HEK293T (cell line): ENCODE data around the gene TNRC18.

Experiments used
- CTCF ChIA-PET: fragments of 350-600 bp; formaldehyde crosslinking; extraction: SDS; loops from one replicate; lab custom pipeline; 2021; ENCODE audit warnings: antibody characterized with exemption, inconsistent platforms; lab: Yijun Ruan, JAX
- POLR2A ChIA-PET: fragments of 350-600 bp; formaldehyde crosslinking; extraction: SDS; loops from one replicate; lab custom pipeline; 2020; ENCODE audit warnings: antibody characterized with exemption, inconsistent platforms; lab: Yijun Ruan, JAX
- DNase-seq: peaks from one replicate; pipeline ENCODE4 v3.0.0; 2012; ENCODE audit warnings: mixed read lengths; ENCODE audit errors: extremely low spot score
- ARNT ChIP-seq: fragments of 450-650 bp; IDR thresholded peaks from 2 replicates; pipeline ENCODE4 v1.6.1; 2017; ENCODE audit warnings: mild to moderate bottlenecking
- BHLHE40 ChIP-seq: fragments of 450-650 bp; IDR thresholded peaks from 2 replicates; pipeline ENCODE4 v1.6.1; 2016; ENCODE audit warnings: mild to moderate bottlenecking, moderate library complexity, borderline replicate concordance
- CTBP1 ChIP-seq: fragments of 450-650 bp; IDR thresholded peaks from 2 replicates; pipeline ENCODE4 v1.6.1; 2016; ENCODE audit warnings: borderline replicate concordance
- ELF4 ChIP-seq: fragments of 450-650 bp; IDR thresholded peaks from 2 replicates; pipeline ENCODE4 v1.6.1; 2017; ENCODE audit warnings: antibody characterized with exemption
- FOXA1 ChIP-seq: fragments of 450-650 bp; IDR thresholded peaks from 2 replicates; pipeline ENCODE4 v1.6.1; 2016; ENCODE audit warnings: mild to moderate bottlenecking
- FOXK2 ChIP-seq: fragments of 450-650 bp; IDR thresholded peaks from 2 replicates; pipeline ENCODE4 v1.6.1; 2016; ENCODE audit warnings: mild to moderate bottlenecking
- FOXM1 ChIP-seq: fragments of 450-650 bp; IDR thresholded peaks from 2 replicates; pipeline ENCODE4 v1.6.1; 2017; ENCODE audit warnings: mild to moderate bottlenecking, borderline replicate concordance
- HDGF ChIP-seq: fragments of 450-650 bp; IDR thresholded peaks from 2 replicates; pipeline ENCODE4 v1.6.1; 2017; ENCODE audit warnings: antibody characterized with exemption, borderline replicate concordance
- L3MBTL2 ChIP-seq: fragments of 450-650 bp; conservative IDR thresholded peaks from 2 replicates; pipeline ENCODE4 v1.6.1; 2016; ENCODE audit warnings: mild to moderate bottlenecking
- LEF1 ChIP-seq: fragments of 450-650 bp; IDR thresholded peaks from 2 replicates; pipeline ENCODE4 v1.6.1; 2017; ENCODE audit warnings: mild to moderate bottlenecking, borderline replicate concordance
- NFRKB ChIP-seq: fragments of 450-650 bp; IDR thresholded peaks from 2 replicates; pipeline ENCODE4 v1.6.1; 2016; ENCODE audit warnings: mild to moderate bottlenecking, moderate library complexity
- SP1 ChIP-seq: fragments of 450-650 bp; IDR thresholded peaks from 2 replicates; pipeline ENCODE4 v1.6.1; 2017
- SUZ12 ChIP-seq: fragments of 450-650 bp; IDR thresholded peaks from 2 replicates; pipeline ENCODE4 v1.6.1; 2016; ENCODE audit warnings: mild to moderate bottlenecking
- TARDBP ChIP-seq: fragments of 450-650 bp; IDR thresholded peaks from 2 replicates; pipeline ENCODE4 v1.6.1; 2016
- ZNF384 ChIP-seq: fragments of 450-650 bp; IDR thresholded peaks from 2 replicates; pipeline ENCODE4 v1.6.1; 2016
- TF ChIP-seq, protein P1 (sequence below): fragments of 450-650 bp; IDR thresholded peaks from 2 replicates; pipeline ENCODE4 v1.6.1; 2016

TNRC18 gene

DNA sequence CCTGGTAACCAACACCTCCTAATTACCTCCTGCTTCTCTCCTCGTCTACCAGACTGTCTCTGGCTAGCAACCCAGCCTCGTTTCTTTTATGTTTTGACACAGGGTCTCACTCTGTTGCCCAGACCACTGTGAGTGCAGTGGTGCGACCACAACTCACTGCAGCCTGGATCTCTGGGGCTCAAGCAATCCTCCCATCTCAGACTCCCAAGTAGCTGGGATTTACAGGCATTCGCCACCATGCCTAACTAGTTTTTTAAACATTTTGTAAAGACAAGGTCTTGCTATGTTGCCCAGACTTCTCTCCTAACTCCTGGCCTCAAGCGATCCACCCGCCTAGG is 10.2 kb downstream of the TNRC18 start:
- ChIA-PET POLR2A (no interaction called here), CTCF (no interaction called here)
- TF ChIP-seq L3MBTL2 (no peak), ZNF384 (no peak), FOXA1 (no peak), BHLHE40 (no peak), NFRKB (no peak), CTBP1 (no peak), SUZ12 (no peak), HDGF (no peak)
- DNase-seq: no peak

- POLR2A ChIA-PET: no interaction called here
- no peak for DNase-seq
These were observed 14.9 kb downstream of the TNRC18 start for GRCh38 chr7:5408777-5409176.

DNA sequence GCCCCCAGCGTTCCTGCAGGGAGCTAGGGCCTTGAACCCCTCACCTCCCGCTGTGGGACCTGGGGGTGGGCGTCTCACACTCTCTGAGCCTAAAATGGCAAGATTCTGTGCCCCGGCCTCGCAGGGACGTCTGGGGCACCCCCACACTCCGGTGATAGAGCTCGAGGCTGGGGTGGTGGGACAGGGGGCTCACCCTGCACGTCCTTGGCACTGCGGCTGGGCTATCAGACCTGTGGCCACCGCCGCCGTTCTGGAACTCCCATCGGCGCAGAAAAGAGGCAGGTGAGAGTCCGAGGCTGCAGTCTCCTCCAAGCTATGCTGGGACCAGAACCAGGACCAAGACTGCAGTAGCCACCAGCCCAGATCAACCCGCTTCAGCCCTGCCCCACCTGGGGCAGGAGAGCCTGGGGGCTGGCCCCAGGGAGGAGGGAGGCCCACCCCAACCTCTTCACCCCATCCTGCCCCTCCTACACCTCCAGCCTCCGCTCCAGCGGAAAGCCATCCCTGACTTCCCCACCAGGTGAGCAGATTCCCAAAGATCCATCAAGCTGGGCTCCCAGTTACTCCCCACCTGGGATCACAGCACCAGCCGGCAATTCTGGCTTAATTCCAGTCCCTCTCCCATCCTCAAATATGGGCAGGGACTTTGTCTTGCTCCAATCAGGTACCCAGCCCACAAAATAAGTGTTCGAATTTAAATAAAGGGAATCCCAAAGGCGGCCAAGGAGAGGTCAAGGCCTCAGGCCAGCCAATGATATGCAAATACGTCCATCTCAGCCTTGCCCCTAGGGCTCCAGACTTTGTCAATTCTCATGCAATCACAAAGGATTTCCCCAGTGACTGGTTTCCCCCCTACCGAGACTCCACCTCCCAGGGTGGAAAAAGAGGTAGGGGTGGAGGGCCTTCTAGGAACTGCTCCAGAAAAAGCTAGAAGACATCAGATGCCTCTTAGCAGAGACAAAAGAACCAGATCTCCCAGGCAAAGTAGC is 16.4 kb downstream of the TNRC18 start:
- TF ChIP-seq SP1: no peak
- TF ChIP-seq, protein P1, sequence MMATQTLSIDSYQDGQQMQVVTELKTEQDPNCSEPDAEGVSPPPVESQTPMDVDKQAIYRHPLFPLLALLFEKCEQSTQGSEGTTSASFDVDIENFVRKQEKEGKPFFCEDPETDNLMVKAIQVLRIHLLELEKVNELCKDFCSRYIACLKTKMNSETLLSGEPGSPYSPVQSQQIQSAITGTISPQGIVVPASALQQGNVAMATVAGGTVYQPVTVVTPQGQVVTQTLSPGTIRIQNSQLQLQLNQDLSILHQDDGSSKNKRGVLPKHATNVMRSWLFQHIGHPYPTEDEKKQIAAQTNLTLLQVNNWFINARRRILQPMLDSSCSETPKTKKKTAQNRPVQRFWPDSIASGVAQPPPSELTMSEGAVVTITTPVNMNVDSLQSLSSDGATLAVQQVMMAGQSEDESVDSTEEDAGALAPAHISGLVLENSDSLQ: no peak
- TF ChIP-seq LEF1: no peak
- TF ChIP-seq TARDBP: no peak
- no peak for TF ChIP-seq FOXA1
- TF ChIP-seq L3MBTL2: no peak
- TF ChIP-seq SUZ12: no peak
- TF ChIP-seq FOXM1: no peak
- no peak for DNase-seq
- ChIA-PET CTCF (no interaction called here), POLR2A (no interaction called here)

More at GRCh38 chr7:5408777-5409176, 14.9 kb downstream of the TNRC18 start:
- CTCF ChIA-PET: no interaction called here
- no peak for TF ChIP-seq ARNT
- no peak for TF ChIP-seq FOXK2
- TF ChIP-seq L3MBTL2: no peak
- no peak for TF ChIP-seq SP1
- TF ChIP-seq ZNF384: no peak
- TF ChIP-seq FOXA1: no peak
- TF ChIP-seq, protein P1: no peak
- TF ChIP-seq FOXM1: no peak
- TF ChIP-seq ELF4: no peak
- no peak for TF ChIP-seq SUZ12

GRCh38 chr7:5404421-5404826 is 19.2 kb downstream of the TNRC18 start:
- DNase-seq: no peak
- CTCF ChIA-PET: no interaction called here
- TF ChIP-seq CTBP1: no peak
- no peak for TF ChIP-seq FOXM1
- TF ChIP-seq HDGF: no peak
- TF ChIP-seq ARNT: no peak
- no peak for TF ChIP-seq L3MBTL2
- TF ChIP-seq SP1: no peak
- no peak for TF ChIP-seq NFRKB
- TF ChIP-seq ZNF384: no peak
- TF ChIP-seq FOXK2: no peak
- TF ChIP-seq BHLHE40: no peak
- no peak for TF ChIP-seq TARDBP
- TF ChIP-seq LEF1: no peak
- TF ChIP-seq, protein P1: no peak
- no peak for TF ChIP-seq FOXA1
- TF ChIP-seq ELF4: no peak
- TF ChIP-seq SUZ12: no peak
- POLR2A ChIA-PET: no interaction called here

DNA sequence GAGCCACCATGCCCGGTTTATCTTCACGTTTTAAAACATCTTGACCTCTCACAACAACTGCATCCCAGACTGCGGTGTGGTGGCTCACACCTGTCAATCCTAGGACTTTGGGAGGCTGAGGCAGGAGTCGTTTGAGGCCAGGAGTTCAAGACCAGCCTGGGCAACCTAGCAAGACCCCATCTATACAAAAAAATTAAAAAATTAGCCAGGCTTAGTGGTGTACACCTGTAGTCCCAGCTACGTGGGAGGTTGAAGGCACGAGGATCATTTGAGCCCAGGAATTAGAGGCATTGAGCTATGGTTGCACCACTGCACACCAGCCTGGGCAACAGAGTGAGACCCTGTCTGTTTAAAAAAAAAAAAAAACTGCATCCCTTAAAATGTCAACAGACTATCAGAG is 20.2 kb downstream of the TNRC18 start:
- ChIA-PET POLR2A (no interaction called here), CTCF (interaction anchor here (0.7 kb wide), 1 partner anchor 159 kb away, joined by 3 read pairs; no protein-coding TSS in a partner anchor)
- TF ChIP-seq TARDBP (no peak), ARNT (no peak), FOXA1 (no peak), FOXM1 (no peak), CTBP1 (no peak), FOXK2 (no peak), SUZ12 (no peak), LEF1 (no peak), NFRKB (no peak), ZNF384 (no peak), ELF4 (no peak), L3MBTL2 (no peak), BHLHE40 (no peak), HDGF (no peak), SP1 (no peak)
- TF ChIP-seq, protein P1: no peak
- DNase-seq: no peak

GRCh38 chr7:5397736-5398135 is 25.9 kb downstream of the TNRC18 start:
- no peak for DNase-seq
- POLR2A ChIA-PET: no interaction called here
- CTCF ChIA-PET: no interaction called here
- no peak for TF ChIP-seq L3MBTL2
- no peak for TF ChIP-seq FOXK2
- no peak for TF ChIP-seq NFRKB
- no peak for TF ChIP-seq SUZ12
- no peak for TF ChIP-seq ZNF384
- TF ChIP-seq, protein P1: no peak
